Stomach (tissue), 9 donors: Measurements from ENCODE around the gene ATXN7L3. TPM values are rescaled to one million over a fixed set of nuclear protein-coding genes. Genes with fewer than 3 reads are reported as not detected.

Experiments used
- DNase-seq, 2 donors: peaks; one replicate each; pipeline versions ENCODE4 v3.0.0 to v3.0.0-alpha.2; 2013 to 2019
- H3K27ac ChIP-seq, 5 donors: fragments of 200-600 bp in 4 of 5; sonication (generic) in 4 of 5; one replicate each; pipeline ENCODE4 v1.5.1; 2013 to 2019; ENCODE audit warnings: mild to moderate bottlenecking in 1 of 5, moderate library complexity in 1 of 5
- H3K27me3 ChIP-seq, 3 donors: fragments of 200-600 bp; sonication (generic); one replicate each; pipeline ENCODE4 v1.5.1; 2017 to 2019; ENCODE audit warnings: mixed run types in 1 of 3
- H3K36me3 ChIP-seq, 4 donors: fragments of 200-600 bp; sonication (generic); 1 replicate in 3 of 4; 2 replicates in 1 of 4; pipeline ENCODE4 v1.5.1; 2016 to 2019
- H3K4me1 ChIP-seq, 4 donors: fragments of 200-600 bp; sonication (generic); one replicate each; pipeline ENCODE4 v1.5.1; 2016 to 2019
- H3K4me3 ChIP-seq, 4 donors: fragments of 200-600 bp; sonication (generic) in 3 of 4; one replicate each; pipeline ENCODE4 v1.5.1; 2016 to 2019; ENCODE audit warnings: mild to moderate bottlenecking in 1 of 4
- H3K9me3 ChIP-seq, 4 donors: fragments of 200-600 bp; sonication (generic); one replicate each; pipeline ENCODE4 v1.5.1; 2016 to 2019
- CTCF ChIP-seq, 7 experiments: fragments of 450-650 bp in 4 of 7; fragments of 200-600 bp in 3 of 7; sonication (generic) in 3 of 7; IDR thresholded peaks; one replicate each; pipeline ENCODE4 v1.5.1; 2016 to 2019; ENCODE audit warnings: antibody characterized with exemption in 7 of 7, control low read depth in 2 of 7, mild to moderate bottlenecking in 1 of 7
- EP300 ChIP-seq: sonication (generic); formaldehyde crosslinking; IDR thresholded peaks from one replicate; pipeline ENCODE4 v1.6.1; 2017; ENCODE audit warnings: antibody characterized with exemption
- POLR2A ChIP-seq, 4 donors: fragments of 450-650 bp; IDR thresholded peaks; one replicate each; pipeline ENCODE4 v1.6.1; 2016; ENCODE audit warnings: antibody characterized with exemption in 4 of 4, control low read depth in 2 of 4, mild to moderate bottlenecking in 1 of 4, moderate library complexity in 1 of 4
- POLR2AphosphoS5 ChIP-seq, 3 donors: sonication (generic); formaldehyde crosslinking; IDR thresholded peaks; one replicate each; pipeline ENCODE4 v1.6.1; 2016; ENCODE audit warnings: antibody characterized with exemption in 3 of 3
- WGBS, 5 donors: extraction: QIAGEN DNeasy Blood & Tissue Kit in 3 of 5; methylation state at CpG; one replicate each; pipeline versions ENCODE4 v1.1.5 to v1.1.7; 2013 to 2018; 5-methylcytosine and 5-hydroxymethylcytosine counted together
- intact Hi-C: fragments of 100-400 bp; cut with DNase I; formaldehyde crosslinking; loops from one replicate; pipeline ENCODE4 v1.15.1; 2023; ENCODE audit warnings: low total_unique reads
- polyA plus RNA-seq, 3 donors: library from polyadenylated mRNA; stranded (reverse); fragments of 200-250 nt; gene quantifications; one replicate each; pipeline ENCODE4 v1.2.3, GENCODE V29; 2013
- total RNA-seq, 5 donors: library from RNA; depleted of rRNA; stranded (reverse); fragments of >200 nt; gene quantifications; one replicate each; pipeline versions ENCODE4 v1.1.0 to v1.2.3, GENCODE V29; 2014 to 2016
- donor health status: healthy with polysubstance abuse.
- donor health status: Bipolar disorder and iron deficiency.
- donor health status: healthy.

The ATXN7L3 gene
- total and polyA plus RNA-seq, 8 donors, result 11.1 to 57.4 (median 29.6) TPM

- Histone ChIP-seq H3K27me3 (no peaks in the 10 kb centered on the region), H3K4me3 (no peak overlapping the region), H3K27ac (peak overlapping the region in 1 of 5 donors; percentile 17), H3K4me1 (peaks cover 13 to 47% (median 20%) of the 10 kb centered on the region in 4 donors), H3K9me3 (no peaks in the 10 kb centered on the region), H3K36me3 (peaks cover 31 to 36% (median 32%) of the 10 kb centered on the region in 4 donors)
- intact Hi-C loops, result no loop called here
- WGBS, 5 donors, result 53 to 72% (median 58%) methylated on average over 5 of the region's 5 CpGs
- no peak for DNase-seq
- TF ChIP-seq CTCF (IDR thresholded peaks at IDR 0.05) (no peak), POLR2AphosphoS5 (IDR thresholded peaks at IDR 0.05) (no peak), EP300 (no peak), POLR2A (IDR thresholded peaks at IDR 0.05) (no peak)
These were observed 4.8 kb upstream of the ATXN7L3 start for GRCh38 chr17:44204441-44204882.

GRCh38 chr17:44203731-44204440 is 4.2 kb upstream of the ATXN7L3 start:
- Histone ChIP-seq H3K4me1 (peaks cover 13 to 42% (median 20%) of the 10 kb centered on the region in 4 donors), H3K4me3 (no peak overlapping the region), H3K9me3 (no peaks in the 10 kb centered on the region), H3K27ac (peak overlapping the region in 2 of 5 donors; percentile 3 to 17), H3K36me3 (peaks cover 25 to 30% (median 27%) of the 10 kb centered on the region in 4 donors), H3K27me3 (no peaks in the 10 kb centered on the region)
- intact Hi-C loops, result no loop called here
- DNase-seq, result peak in 1 of 2 donors; percentile 76
- 55 to 57% (median 55%) methylated on average over 9 of the region's 9 CpGs for WGBS, 5 donors
- TF ChIP-seq CTCF (IDR thresholded peaks at IDR 0.05) (peak in 5 of 7 experiments; percentile 31 to 57 (median 53)), EP300 (no peak)

- no peak for DNase-seq
- TF ChIP-seq EP300 (no peak), POLR2AphosphoS5 (IDR thresholded peaks at IDR 0.05) (no peak), POLR2A (IDR thresholded peaks at IDR 0.05) (no peak), CTCF (IDR thresholded peaks at IDR 0.05) (no peak)
These were observed 3.1 kb upstream of the ATXN7L3 start for GRCh38 chr17:44202756-44203155.

GRCh38 chr17:44200478-44201155 is 933 bp upstream of the ATXN7L3 start:
- intact Hi-C loops, result no loop called here
- H3K4me1 ChIP-seq, result peaks cover 30 to 61% (median 42%) of the 10 kb centered on the region in 4 donors
- WGBS, 5 donors, result 3 to 7% (median 4%) methylated on average over 25 to 36 of the region's 36 CpGs
- peak overlapping the region; percentile 71 to 99 (median 92) for H3K4me3 ChIP-seq
- peaks cover 17 to 23% (median 21%) of the 10 kb centered on the region in 4 donors for H3K36me3 ChIP-seq
- H3K9me3 ChIP-seq, result no peaks in the 10 kb centered on the region
- H3K27me3 ChIP-seq, result no peaks in the 10 kb centered on the region
- TF ChIP-seq CTCF (IDR thresholded peaks at IDR 0.05) (no peak), EP300 (no peak), POLR2A (IDR thresholded peaks at IDR 0.05) (no peak), POLR2AphosphoS5 (IDR thresholded peaks at IDR 0.05) (no peak)
- no peak for DNase-seq
- peak overlapping the region; percentile 97 to 100 (median 100) for H3K27ac ChIP-seq

More at GRCh38 chr17:44202756-44203155, 3.1 kb upstream of the ATXN7L3 start:
- WGBS, 5 donors, result 62 to 83% (median 72%) methylated on average over 4 of the region's 4 CpGs
- Histone ChIP-seq H3K4me3 (no peak overlapping the region), H3K27ac (peak overlapping the region in 1 of 5 donors; percentile 3), H3K4me1 (peaks cover 21 to 43% (median 30%) of the 10 kb centered on the region in 4 donors), H3K36me3 (peaks cover 14 to 19% (median 16%) of the 10 kb centered on the region in 4 donors), H3K9me3 (no peaks in the 10 kb centered on the region), H3K27me3 (no peaks in the 10 kb centered on the region)
- intact Hi-C loops, result no loop called here
